HL-60 (cell line): ENCODE measurements around the gene POLR3E.

Experiments
- CTCF ChIP-seq: IDR thresholded peaks from one replicate; pipeline ENCODE4 v1.5.1; 2011; ENCODE audit warnings: low read length, control low read depth, inconsistent platforms; ENCODE audit not compliant: insufficient read depth
- GABPA ChIP-seq: IDR thresholded peaks from 2 replicates; pipeline ENCODE4 v1.6.1; 2012; ENCODE audit warnings: low read depth
- POLR2AphosphoS5 ChIP-seq: IDR thresholded peaks from 2 replicates; pipeline ENCODE4 v1.6.1; 2012; ENCODE audit warnings: low read depth
- SPI1 ChIP-seq: IDR thresholded peaks from 2 replicates; pipeline ENCODE4 v1.6.1; 2012; ENCODE audit warnings: low read depth, mild to moderate bottlenecking, borderline replicate concordance
- TF ChIP-seq, protein P1 (sequence below): IDR thresholded peaks from 2 replicates; pipeline ENCODE4 v1.6.1; 2012; ENCODE audit warnings: low read depth; ENCODE audit not compliant: insufficient replicate concordance

GRCh38 chr16:22328081-22328725 is 31.0 kb downstream of the POLR3E start:
- TF ChIP-seq CTCF (no peak), POLR2AphosphoS5 (no peak), GABPA (no peak), SPI1 (no peak)
- TF ChIP-seq, protein P1, sequence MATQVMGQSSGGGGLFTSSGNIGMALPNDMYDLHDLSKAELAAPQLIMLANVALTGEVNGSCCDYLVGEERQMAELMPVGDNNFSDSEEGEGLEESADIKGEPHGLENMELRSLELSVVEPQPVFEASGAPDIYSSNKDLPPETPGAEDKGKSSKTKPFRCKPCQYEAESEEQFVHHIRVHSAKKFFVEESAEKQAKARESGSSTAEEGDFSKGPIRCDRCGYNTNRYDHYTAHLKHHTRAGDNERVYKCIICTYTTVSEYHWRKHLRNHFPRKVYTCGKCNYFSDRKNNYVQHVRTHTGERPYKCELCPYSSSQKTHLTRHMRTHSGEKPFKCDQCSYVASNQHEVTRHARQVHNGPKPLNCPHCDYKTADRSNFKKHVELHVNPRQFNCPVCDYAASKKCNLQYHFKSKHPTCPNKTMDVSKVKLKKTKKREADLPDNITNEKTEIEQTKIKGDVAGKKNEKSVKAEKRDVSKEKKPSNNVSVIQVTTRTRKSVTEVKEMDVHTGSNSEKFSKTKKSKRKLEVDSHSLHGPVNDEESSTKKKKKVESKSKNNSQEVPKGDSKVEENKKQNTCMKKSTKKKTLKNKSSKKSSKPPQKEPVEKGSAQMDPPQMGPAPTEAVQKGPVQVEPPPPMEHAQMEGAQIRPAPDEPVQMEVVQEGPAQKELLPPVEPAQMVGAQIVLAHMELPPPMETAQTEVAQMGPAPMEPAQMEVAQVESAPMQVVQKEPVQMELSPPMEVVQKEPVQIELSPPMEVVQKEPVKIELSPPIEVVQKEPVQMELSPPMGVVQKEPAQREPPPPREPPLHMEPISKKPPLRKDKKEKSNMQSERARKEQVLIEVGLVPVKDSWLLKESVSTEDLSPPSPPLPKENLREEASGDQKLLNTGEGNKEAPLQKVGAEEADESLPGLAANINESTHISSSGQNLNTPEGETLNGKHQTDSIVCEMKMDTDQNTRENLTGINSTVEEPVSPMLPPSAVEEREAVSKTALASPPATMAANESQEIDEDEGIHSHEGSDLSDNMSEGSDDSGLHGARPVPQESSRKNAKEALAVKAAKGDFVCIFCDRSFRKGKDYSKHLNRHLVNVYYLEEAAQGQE, result no peak
